ENCODE results near the gene ANKS3. TPM values are rescaled to one million over a fixed set of nuclear protein-coding genes. Genes with fewer than 3 reads are reported as not detected.

Gene ANKS3
- polyA plus RNA-seq, 1 donor (not counting 4 experiments of a cell fraction or from before 2014, with no cell fraction given) = 11.7 TPM

DNA sequence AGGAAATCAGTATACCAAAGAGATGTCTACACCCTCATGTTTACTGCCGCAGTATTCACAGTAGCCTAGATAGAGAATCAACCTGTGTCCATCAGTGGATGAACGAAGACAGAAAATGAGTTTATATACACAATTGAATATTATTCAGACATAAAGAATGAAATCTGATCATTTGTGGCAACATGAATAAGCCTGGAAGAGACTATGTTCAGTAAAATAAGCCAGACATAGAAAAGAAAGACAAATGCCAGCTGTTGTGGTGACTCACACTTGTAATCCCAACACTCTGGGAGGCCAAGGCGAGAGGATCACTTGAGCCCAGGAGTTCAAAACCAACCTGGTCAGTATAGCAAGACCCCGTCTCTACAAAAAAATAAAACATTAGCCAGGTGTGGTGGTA is 24.6 kb downstream of the ANKS3 start:
- Histone ChIP-seq H3K9me3 (ENCODE audit: control insufficient read depth, low read depth, low read length) (no peaks in the 10 kb centered on the region), H3K4me3 (ENCODE audit: control insufficient read depth in 2 of 3, extremely low read depth in 1 of 3, insufficient read depth in 2 of 3, low read depth in 1 of 3, low read length in 3 of 3) (no peak overlapping the region), H3K27me3 (ENCODE audit: control insufficient read depth, extremely low read depth, insufficient read depth, low read length) (no peaks in the 10 kb centered on the region), H2AFZ (ENCODE audit: control insufficient read depth, low read length) (no peak overlapping the region), H3K4me1 (ENCODE audit: control insufficient read depth, extremely low read depth, insufficient read depth, low read length) (no peaks in the 10 kb centered on the region), H3K36me3 (ENCODE audit: control insufficient read depth in 2 of 2, extremely low read depth in 1 of 2, insufficient read depth in 2 of 2, low read length in 2 of 2) (peaks cover 10 to 12% of the 10 kb centered on the region in 2 experiments), H4K20me1 (ENCODE audit: control insufficient read depth, extremely low read depth, insufficient read depth, low read length) (no peaks in the 10 kb centered on the region), H3K9me1 (ENCODE audit: control insufficient read depth, extremely low read depth, insufficient read depth, low read length) (no peaks in the 10 kb centered on the region), H3K9ac (ENCODE audit: control insufficient read depth, extremely low read depth, insufficient read depth, low read length) (no peak overlapping the region), H3K79me2 (ENCODE audit: control insufficient read depth, insufficient read depth, low read length) (no peaks in the 10 kb centered on the region), H3K27ac (ENCODE audit: control insufficient read depth, insufficient read depth, low read length) (no peak overlapping the region), H3K4me2 (ENCODE audit: control insufficient read depth, extremely low read depth, insufficient read depth, low read depth, low read length) (no peak overlapping the region)
- DNase-seq (ENCODE audit: low read depth, low spot score) = no peak
- TF ChIP-seq EZH2 (IDR thresholded peaks at IDR 0.05; ENCODE audit: low read length) = no peak
- TF ChIP-seq, protein P1, sequence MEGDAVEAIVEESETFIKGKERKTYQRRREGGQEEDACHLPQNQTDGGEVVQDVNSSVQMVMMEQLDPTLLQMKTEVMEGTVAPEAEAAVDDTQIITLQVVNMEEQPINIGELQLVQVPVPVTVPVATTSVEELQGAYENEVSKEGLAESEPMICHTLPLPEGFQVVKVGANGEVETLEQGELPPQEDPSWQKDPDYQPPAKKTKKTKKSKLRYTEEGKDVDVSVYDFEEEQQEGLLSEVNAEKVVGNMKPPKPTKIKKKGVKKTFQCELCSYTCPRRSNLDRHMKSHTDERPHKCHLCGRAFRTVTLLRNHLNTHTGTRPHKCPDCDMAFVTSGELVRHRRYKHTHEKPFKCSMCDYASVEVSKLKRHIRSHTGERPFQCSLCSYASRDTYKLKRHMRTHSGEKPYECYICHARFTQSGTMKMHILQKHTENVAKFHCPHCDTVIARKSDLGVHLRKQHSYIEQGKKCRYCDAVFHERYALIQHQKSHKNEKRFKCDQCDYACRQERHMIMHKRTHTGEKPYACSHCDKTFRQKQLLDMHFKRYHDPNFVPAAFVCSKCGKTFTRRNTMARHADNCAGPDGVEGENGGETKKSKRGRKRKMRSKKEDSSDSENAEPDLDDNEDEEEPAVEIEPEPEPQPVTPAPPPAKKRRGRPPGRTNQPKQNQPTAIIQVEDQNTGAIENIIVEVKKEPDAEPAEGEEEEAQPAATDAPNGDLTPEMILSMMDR (optimal IDR thresholded peaks at IDR 0.05 in 1 of 3, IDR thresholded peaks at IDR 0.05 in 1 of 3, conservative IDR thresholded peaks at IDR 0.05 in 1 of 3; ENCODE audit: extremely low read depth in 1 of 3, insufficient read depth in 2 of 3, low read length in 3 of 3) = no peak
- dilution Hi-C loops (cut with MboI; ENCODE audit: extremely low pct_ligation_motif_present, low sequenced_read_pairs) = no loop called here
- no peak for FAIRE-seq

DNA sequence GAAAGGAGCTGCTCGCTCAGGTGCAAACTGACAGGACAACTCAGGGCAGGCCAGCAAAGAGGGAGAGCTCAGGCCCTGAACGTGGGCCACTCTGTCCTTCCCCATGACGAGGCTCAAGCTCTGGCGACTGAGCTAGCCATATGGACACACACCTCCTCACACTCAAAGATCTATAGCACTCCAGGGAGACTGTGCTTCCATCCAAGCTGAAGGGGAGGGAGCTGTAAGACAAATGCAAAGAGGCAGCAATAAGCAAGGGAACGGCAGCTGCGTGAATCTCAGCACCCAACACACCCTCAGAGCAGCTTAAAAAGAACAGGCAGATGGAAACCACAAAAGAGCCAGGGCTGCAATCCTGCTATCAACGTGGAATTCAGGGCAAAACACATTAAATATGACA is 27.2 kb downstream of the ANKS3 start:
- no peaks in the 10 kb centered on the region for H3K9me3 ChIP-seq (ENCODE audit: control insufficient read depth, low read depth, low read length)

More for the DNA sequence above, 27.2 kb downstream of the ANKS3 start:
- no peak overlapping the region for H3K4me2 ChIP-seq (ENCODE audit: control insufficient read depth, extremely low read depth, insufficient read depth, low read depth, low read length)
- no peak overlapping the region for H3K4me3 ChIP-seq (ENCODE audit: control insufficient read depth in 2 of 3, extremely low read depth in 1 of 3, insufficient read depth in 2 of 3, low read depth in 1 of 3, low read length in 3 of 3)
- H3K4me1 ChIP-seq (ENCODE audit: control insufficient read depth, extremely low read depth, insufficient read depth, low read length) = no peaks in the 10 kb centered on the region
- dilution Hi-C loops (cut with MboI; ENCODE audit: extremely low pct_ligation_motif_present, low sequenced_read_pairs) = no loop called here
- peaks cover 12 to 14% of the 10 kb centered on the region in 2 experiments for H3K36me3 ChIP-seq (ENCODE audit: control insufficient read depth in 2 of 2, extremely low read depth in 1 of 2, insufficient read depth in 2 of 2, low read length in 2 of 2)
- DNase-seq (ENCODE audit: low read depth, low spot score) (no peak), FAIRE-seq (no peak)
- H3K79me2 ChIP-seq (ENCODE audit: control insufficient read depth, insufficient read depth, low read length) = no peaks in the 10 kb centered on the region
- no peak overlapping the region for H3K9ac ChIP-seq (ENCODE audit: control insufficient read depth, extremely low read depth, insufficient read depth, low read length)
- H4K20me1 ChIP-seq (ENCODE audit: control insufficient read depth, extremely low read depth, insufficient read depth, low read length) = no peaks in the 10 kb centered on the region
- TF ChIP-seq EZH2 (IDR thresholded peaks at IDR 0.05; ENCODE audit: low read length) = no peak
- TF ChIP-seq, protein P1 (optimal IDR thresholded peaks at IDR 0.05 in 1 of 3, IDR thresholded peaks at IDR 0.05 in 1 of 3, conservative IDR thresholded peaks at IDR 0.05 in 1 of 3; ENCODE audit: extremely low read depth in 1 of 3, insufficient read depth in 2 of 3, low read length in 3 of 3) = no peak
- H3K27me3 ChIP-seq (ENCODE audit: control insufficient read depth, extremely low read depth, insufficient read depth, low read length) = no peaks in the 10 kb centered on the region
- no peaks in the 10 kb centered on the region for H3K9me1 ChIP-seq (ENCODE audit: control insufficient read depth, extremely low read depth, insufficient read depth, low read length)
- H2AFZ ChIP-seq (ENCODE audit: control insufficient read depth, low read length) = no peak overlapping the region
- no peak overlapping the region for H3K27ac ChIP-seq (ENCODE audit: control insufficient read depth, insufficient read depth, low read length)

Data from keratinocyte (primary cell).